Smooth muscle cell of the coronary artery (primary cell): Measurements from ENCODE around the gene RBM26. TPM values are rescaled to one million over a fixed set of nuclear protein-coding genes. Genes with fewer than 3 reads are reported as not detected.

Source experiments
- total RNA-seq: library from RNA; depleted of rRNA; stranded (reverse); fragments of >200 nt; gene quantifications from 2 replicates; pipeline ENCODE4 v1.2.3, GENCODE V29; 2014; ENCODE audit warnings: low replicate concordance

Gene RBM26, protein sequence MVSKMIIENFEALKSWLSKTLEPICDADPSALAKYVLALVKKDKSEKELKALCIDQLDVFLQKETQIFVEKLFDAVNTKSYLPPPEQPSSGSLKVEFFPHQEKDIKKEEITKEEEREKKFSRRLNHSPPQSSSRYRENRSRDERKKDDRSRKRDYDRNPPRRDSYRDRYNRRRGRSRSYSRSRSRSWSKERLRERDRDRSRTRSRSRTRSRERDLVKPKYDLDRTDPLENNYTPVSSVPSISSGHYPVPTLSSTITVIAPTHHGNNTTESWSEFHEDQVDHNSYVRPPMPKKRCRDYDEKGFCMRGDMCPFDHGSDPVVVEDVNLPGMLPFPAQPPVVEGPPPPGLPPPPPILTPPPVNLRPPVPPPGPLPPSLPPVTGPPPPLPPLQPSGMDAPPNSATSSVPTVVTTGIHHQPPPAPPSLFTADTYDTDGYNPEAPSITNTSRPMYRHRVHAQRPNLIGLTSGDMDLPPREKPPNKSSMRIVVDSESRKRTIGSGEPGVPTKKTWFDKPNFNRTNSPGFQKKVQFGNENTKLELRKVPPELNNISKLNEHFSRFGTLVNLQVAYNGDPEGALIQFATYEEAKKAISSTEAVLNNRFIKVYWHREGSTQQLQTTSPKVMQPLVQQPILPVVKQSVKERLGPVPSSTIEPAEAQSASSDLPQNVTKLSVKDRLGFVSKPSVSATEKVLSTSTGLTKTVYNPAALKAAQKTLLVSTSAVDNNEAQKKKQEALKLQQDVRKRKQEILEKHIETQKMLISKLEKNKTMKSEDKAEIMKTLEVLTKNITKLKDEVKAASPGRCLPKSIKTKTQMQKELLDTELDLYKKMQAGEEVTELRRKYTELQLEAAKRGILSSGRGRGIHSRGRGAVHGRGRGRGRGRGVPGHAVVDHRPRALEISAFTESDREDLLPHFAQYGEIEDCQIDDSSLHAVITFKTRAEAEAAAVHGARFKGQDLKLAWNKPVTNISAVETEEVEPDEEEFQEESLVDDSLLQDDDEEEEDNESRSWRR
- 9.1 and 13.1 TPM in 2 replicates for total RNA-seq

DNA sequence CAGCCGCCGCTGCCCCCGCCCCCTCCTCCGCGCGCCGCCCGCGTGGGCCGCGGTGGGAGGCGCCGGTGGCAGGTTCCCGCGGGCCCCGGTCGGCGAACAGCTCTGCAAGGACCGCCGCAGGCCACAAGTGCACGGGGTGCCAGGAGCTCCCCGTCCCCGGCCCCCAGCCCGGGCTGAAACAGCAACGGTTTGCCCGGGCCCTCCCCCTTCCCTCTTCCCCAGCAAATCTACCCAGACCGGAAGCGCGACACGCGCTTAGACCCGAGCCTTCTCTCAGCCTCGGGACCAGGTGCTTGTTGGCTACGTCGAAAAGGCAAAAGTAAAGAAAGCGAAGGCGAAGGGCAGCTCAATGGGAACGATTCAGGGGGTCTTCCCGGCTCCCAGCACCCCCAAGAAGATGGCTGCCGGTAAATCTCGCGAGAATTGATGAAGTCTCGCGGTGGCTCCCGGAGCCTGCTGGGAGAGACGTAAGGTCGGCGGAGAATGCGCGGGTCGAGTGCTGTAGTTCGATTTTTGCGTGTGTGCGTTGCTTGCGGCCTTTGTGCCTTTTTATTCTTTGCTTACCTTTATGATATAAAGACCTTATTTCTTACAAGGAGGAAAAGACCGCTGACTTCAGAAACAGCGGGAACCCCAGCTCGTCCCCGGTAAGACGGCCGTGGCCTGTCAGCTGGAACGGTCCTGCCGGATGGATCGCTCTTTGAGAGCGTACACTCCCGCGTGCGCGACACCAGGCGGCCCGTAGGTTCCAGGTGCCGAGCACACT is at the start of gene RBM26:
RBM26 (minus strand) TSS at position 425 of the 766 bp plus-strand sequence. CDS start 481 bp downstream, outside the sequence.

Other genes with a start within 250 kb of the RBM26 start
- 20.2 and 28.0 TPM in 2 replicates for gene NDFIP2, start 74.9 kb upstream of the RBM26 start, total RNA-seq